Measurements from ENCODE around the gene HMOX2. TPM values are rescaled to one million over a fixed set of nuclear protein-coding genes. Genes with fewer than 3 reads are reported as not detected.
A peak's percentile ranks its signal among the peaks of the same experiment; 100 is the strongest.

HMOX2 gene
- total RNA-seq, 1 donor from 2014 or later = 158 TPM

GRCh38 chr16:4465977-4466779 is 10.0 kb upstream of the HMOX2 start:
- no peak for DNase-seq

GRCh38 chr16:4467916-4468315 is 8.3 kb upstream of the HMOX2 start:
- no peak for DNase-seq

- no peak for DNase-seq
Observed at GRCh38 chr16:4468972-4469371, 7.2 kb upstream of the HMOX2 start.

- no peak for DNase-seq
Observed at GRCh38 chr16:4471869-4472268, 4.3 kb upstream of the HMOX2 start.

- no peak for DNase-seq
Observed at GRCh38 chr16:4472880-4473279, 3.3 kb upstream of the HMOX2 start.

GRCh38 chr16:4474192-4474961 is 1.8 kb upstream of the HMOX2 start, which contains the start of gene NMRAL1:
Gene NMRAL1, minus strand, starts transcription at chr16:4474625. Its CDS starts 493 bp downstream, at chr16:4474132.
- peak; percentile 95 for DNase-seq

- DNase-seq = peak; percentile 95
Observed at GRCh38 chr16:4477966-4478365, 1.8 kb downstream of the HMOX2 start.

- no peak for DNase-seq
Observed at GRCh38 chr16:4481526-4481925, 5.3 kb downstream of the HMOX2 start.

- no peak for DNase-seq
Observed at GRCh38 chr16:4481963-4482362, 5.8 kb downstream of the HMOX2 start.

- no peak for DNase-seq
Observed at GRCh38 chr16:4486126-4486893, 10.1 kb downstream of the HMOX2 start.

- DNase-seq = peak; percentile 78
Observed at GRCh38 chr16:4487955-4488498, 11.8 kb downstream of the HMOX2 start.

GRCh38 chr16:4488499-4488967 is 12.3 kb downstream of the HMOX2 start:
- no peak for DNase-seq

- DNase-seq = no peak
Observed at GRCh38 chr16:4489030-4489429, 12.8 kb downstream of the HMOX2 start.

- DNase-seq = no peak
Observed at GRCh38 chr16:4491898-4492297, 15.7 kb downstream of the HMOX2 start.

GRCh38 chr16:4494746-4495490 is 18.7 kb downstream of the HMOX2 start:
- DNase-seq = peak; percentile 39

- no peak for DNase-seq
Observed at GRCh38 chr16:4495766-4496165, 19.6 kb downstream of the HMOX2 start.

GRCh38 chr16:4496305-4496704 is 20.1 kb downstream of the HMOX2 start:
- DNase-seq = no peak

GRCh38 chr16:4498546-4499195 is 22.5 kb downstream of the HMOX2 start:
- DNase-seq = no peak

- DNase-seq = no peak
Observed at GRCh38 chr16:4499196-4499555, 23.0 kb downstream of the HMOX2 start.

GRCh38 chr16:4500272-4500671 is 24.1 kb downstream of the HMOX2 start:
- DNase-seq = peak; percentile 82

- peak; percentile 74 for DNase-seq
Observed at GRCh38 chr16:4501071-4501478, 24.9 kb downstream of the HMOX2 start.
